HEK293 (cell line): ENCODE measurements around the gene KRT73.

Experiments
- CTCF ChIA-PET: fragments of 350-600 bp; formaldehyde crosslinking; extraction: SDS; loops from one replicate; lab custom pipeline; 2021; ENCODE audit warnings: antibody characterized with exemption; lab: Yijun Ruan, JAX
- POLR2A ChIA-PET: fragments of 300-600 bp; formaldehyde crosslinking; extraction: SDS; loops from one replicate; lab custom pipeline; 2020; ENCODE audit warnings: antibody characterized with exemption, inconsistent platforms; lab: Yijun Ruan, JAX
- H3K27ac ChIP-seq: fragments of 200-500 bp; sonication (Bioruptor generic); 2 replicates; pipeline ENCODE4 v1.5.1; 2014; ENCODE audit warnings: low read depth, low read length, control low read depth, inconsistent platforms; ENCODE audit errors: extremely low read depth
- H3K36me3 ChIP-seq, 2 experiments: fragments of 200-500 bp in 1 of 2; sonication (Bioruptor generic) in 1 of 2; 1 replicate in 1 of 2; 2 replicates in 1 of 2; pipeline ENCODE4 v1.5.1; 2014 to 2017; ENCODE audit warnings: inconsistent platforms in 2 of 2, low read length in 2 of 2; ENCODE audit not compliant: control insufficient read depth in 2 of 2, insufficient read depth in 1 of 2
- H3K4me1 ChIP-seq: fragments of 200-500 bp; sonication (Bioruptor generic); 2 replicates; pipeline ENCODE4 v1.5.1; 2014; ENCODE audit warnings: mild to moderate bottlenecking, low read length, inconsistent platforms; ENCODE audit not compliant: control insufficient read depth, insufficient read depth
- H3K4me3 ChIP-seq: 2 replicates; pipeline ENCODE4 v1.5.1; 2011; ENCODE audit warnings: low read depth, mild to moderate bottlenecking, control low read depth, low read length, moderate library complexity
- H3K9me3 ChIP-seq: fragments of 200-500 bp; sonication (Bioruptor generic); 2 replicates; pipeline ENCODE4 v1.5.1; 2014; ENCODE audit warnings: low read depth, low read length, inconsistent platforms; ENCODE audit not compliant: control insufficient read depth, insufficient read depth
- IKZF3 ChIP-seq: fragments of 450-650 bp; IDR thresholded peaks from 2 replicates; pipeline ENCODE4 v1.5.0; 2018; ENCODE audit warnings: missing biosample characterization, mild to moderate bottlenecking, missing genetic modification characterization, moderate library complexity
- KLF10 ChIP-seq: fragments of 450-650 bp; IDR thresholded peaks from 2 replicates; pipeline ENCODE4 v1.5.1; 2018; ENCODE audit warnings: missing biosample characterization, mild to moderate bottlenecking, missing genetic modification characterization
- KLF7 ChIP-seq: fragments of 450-650 bp; formaldehyde crosslinking; IDR thresholded peaks from 2 replicates; pipeline ENCODE4 v1.5.1; 2016; ENCODE audit warnings: missing biosample characterization, missing genetic modification characterization, borderline replicate concordance
- REPIN1 ChIP-seq: fragments of 450-650 bp; formaldehyde crosslinking; IDR thresholded peaks from 2 replicates; pipeline ENCODE4 v1.5.1; 2017; ENCODE audit warnings: missing biosample characterization, missing genetic modification characterization, low read depth
- TRIM28 ChIP-seq: IDR thresholded peaks from 2 replicates; pipeline ENCODE4 v1.6.1; 2011; ENCODE audit warnings: low read length, control low read depth, borderline replicate concordance
- ZBTB17 ChIP-seq: fragments of 450-650 bp; formaldehyde crosslinking; IDR thresholded peaks from 2 replicates; pipeline ENCODE4 v1.5.1; 2016; ENCODE audit warnings: missing biosample characterization, missing genetic modification characterization
- ZBTB21 ChIP-seq: fragments of 450-650 bp; formaldehyde crosslinking; IDR thresholded peaks from 2 replicates; pipeline ENCODE4 v1.5.1; 2017; ENCODE audit warnings: missing biosample characterization, missing genetic modification characterization
- ZNF146 ChIP-seq: fragments of 450-650 bp; formaldehyde crosslinking; IDR thresholded peaks from 2 replicates; pipeline ENCODE4 v1.5.1; 2016; ENCODE audit warnings: missing biosample characterization, missing genetic modification characterization
- ZNF274 ChIP-seq, 2 experiments: fragments of 200-500 bp in 1 of 2; fragments of 450-650 bp in 1 of 2; sonication (Bioruptor generic) in 1 of 2; formaldehyde crosslinking in 1 of 2; IDR thresholded peaks; 2 replicates each; pipeline versions ENCODE4 v1.5.1 to v1.6.1; 2014 to 2016; ENCODE audit warnings: borderline replicate concordance in 1 of 2, inconsistent platforms in 1 of 2, low read length in 1 of 2, missing biosample characterization in 1 of 2, missing genetic modification characterization in 1 of 2
- ZNF335 ChIP-seq: fragments of 450-650 bp; formaldehyde crosslinking; conservative IDR thresholded peaks from 2 replicates; pipeline ENCODE4 v1.5.1; 2016; ENCODE audit warnings: missing biosample characterization, missing genetic modification characterization
- ZNF362 ChIP-seq: fragments of 450-650 bp; formaldehyde crosslinking; IDR thresholded peaks from 2 replicates; pipeline ENCODE4 v1.5.1; 2016; ENCODE audit warnings: missing biosample characterization, missing genetic modification characterization
- ZNF426 ChIP-seq: fragments of 450-650 bp; formaldehyde crosslinking; IDR thresholded peaks from 2 replicates; pipeline ENCODE4 v1.5.1; 2017; ENCODE audit warnings: missing biosample characterization, missing genetic modification characterization, mild to moderate bottlenecking, inconsistent platforms, moderate library complexity
- ZNF561 ChIP-seq: fragments of 450-650 bp; IDR thresholded peaks from 2 replicates; pipeline ENCODE4 v1.5.1; 2018; ENCODE audit warnings: missing biosample characterization, missing genetic modification characterization, borderline replicate concordance
- ZNF585B ChIP-seq: fragments of 450-650 bp; formaldehyde crosslinking; IDR thresholded peaks from 2 replicates; pipeline ENCODE4 v1.5.1; 2016; ENCODE audit warnings: missing biosample characterization, missing genetic modification characterization
- ZNF621 ChIP-seq: fragments of 450-650 bp; formaldehyde crosslinking; IDR thresholded peaks from 2 replicates; pipeline ENCODE4 v1.5.1; 2017; ENCODE audit warnings: missing biosample characterization, missing genetic modification characterization
- ZNF639 ChIP-seq: fragments of 450-650 bp; formaldehyde crosslinking; IDR thresholded peaks from 2 replicates; pipeline ENCODE4 v1.5.1; 2016; ENCODE audit warnings: missing biosample characterization, missing genetic modification characterization
- ZNF707 ChIP-seq: fragments of 450-650 bp; formaldehyde crosslinking; IDR thresholded peaks from 2 replicates; pipeline ENCODE4 v1.5.1; 2016; ENCODE audit warnings: missing biosample characterization, missing genetic modification characterization
- ZSCAN18 ChIP-seq: fragments of 450-650 bp; formaldehyde crosslinking; IDR thresholded peaks from 2 replicates; pipeline ENCODE4 v1.5.1; 2016; ENCODE audit warnings: missing biosample characterization, missing genetic modification characterization
- ZXDB ChIP-seq: fragments of 450-650 bp; formaldehyde crosslinking; IDR thresholded peaks from 2 replicates; pipeline ENCODE4 v1.5.1; 2016; ENCODE audit warnings: missing biosample characterization, missing genetic modification characterization
- TF ChIP-seq, protein P1 (sequence below): fragments of 450-650 bp; formaldehyde crosslinking; IDR thresholded peaks from 2 replicates; pipeline ENCODE4 v1.5.1; 2016; ENCODE audit warnings: missing biosample characterization, missing genetic modification characterization
- TF ChIP-seq, protein P2 (sequence below): fragments of 450-650 bp; formaldehyde crosslinking; IDR thresholded peaks from 2 replicates; pipeline ENCODE4 v1.5.1; 2016; ENCODE audit warnings: missing biosample characterization, missing genetic modification characterization, borderline replicate concordance
- TF ChIP-seq, protein P3 (sequence below): fragments of 450-650 bp; IDR thresholded peaks from 2 replicates; pipeline ENCODE4 v1.5.1; 2018; ENCODE audit warnings: missing biosample characterization, mild to moderate bottlenecking, missing genetic modification characterization
- TF ChIP-seq, protein P4 (sequence below): fragments of 450-650 bp; formaldehyde crosslinking; IDR thresholded peaks from 2 replicates; pipeline ENCODE4 v1.5.1; 2016; ENCODE audit warnings: missing biosample characterization, missing genetic modification characterization

The KRT73 gene

DNA sequence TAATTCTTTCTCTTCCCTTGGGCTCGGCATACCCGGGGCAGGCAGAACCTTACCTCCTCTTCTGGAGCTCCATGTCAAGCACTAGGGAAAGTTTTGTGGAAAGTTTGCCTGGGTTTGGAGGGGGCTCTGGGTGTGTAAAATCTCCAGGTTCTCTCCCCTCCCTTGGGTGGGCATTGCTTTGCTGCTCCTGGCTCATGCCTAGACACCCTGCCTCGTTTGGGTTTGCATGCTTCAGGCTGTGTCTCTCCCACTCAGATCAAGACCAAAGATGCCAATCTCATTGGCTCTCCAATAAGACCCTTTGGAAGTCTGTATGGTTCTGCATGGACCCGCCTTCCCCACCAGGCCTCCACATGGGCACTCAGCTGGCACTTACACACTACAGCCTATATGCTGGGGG, 39.8 kb upstream of the KRT73 start:
- CTCF ChIA-PET = interaction anchor here (0.6 to 1.6 kb wide), 3 partner anchors 212 to 253 kb away, joined by 3 to 4 read pairs (median 3); no protein-coding TSS in a partner anchor
- no peak overlapping the region for H3K27ac ChIP-seq

DNA sequence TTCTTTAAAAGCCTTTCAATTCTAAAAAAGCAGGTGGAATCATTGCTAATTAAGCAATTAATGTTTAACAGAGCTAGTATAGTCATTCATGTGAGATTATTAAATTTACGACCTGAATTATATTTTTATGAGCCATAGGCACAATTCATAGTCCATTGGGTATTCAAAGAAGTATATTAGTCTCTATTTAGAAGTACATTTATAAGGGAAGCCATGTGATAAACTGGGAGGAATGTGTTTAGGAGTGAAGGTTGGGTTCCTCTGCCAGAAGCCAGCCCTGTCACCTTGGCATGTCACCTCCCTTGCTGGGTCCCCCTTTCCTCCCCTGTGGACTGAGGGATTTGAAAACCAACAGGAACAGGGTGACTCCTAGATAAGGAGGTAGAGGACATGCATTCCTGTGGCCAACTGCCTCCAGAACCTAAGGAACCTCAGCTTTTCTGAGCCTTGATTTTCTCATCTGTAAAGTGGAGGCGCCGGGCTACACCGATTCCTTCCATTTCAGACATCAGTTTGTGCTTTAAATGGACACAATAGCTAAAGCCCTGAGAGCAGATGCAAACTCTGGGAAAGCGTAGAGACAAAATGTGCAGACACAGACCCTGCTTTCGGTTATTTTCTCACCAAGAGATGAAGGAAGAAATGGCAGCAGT, 39.0 kb upstream of the KRT73 start:
- Histone ChIP-seq H3K4me1 (no peaks in the 10 kb centered on the region), H3K4me3 (no peak overlapping the region), H3K36me3 (no peaks in the 10 kb centered on the region), H3K27ac (no peak overlapping the region), H3K9me3 (no peaks in the 10 kb centered on the region)
- TF ChIP-seq ZNF707 (no peak), ZNF621 (tag by site-specific recombination) (no peak), KLF7 (tag by site-specific recombination) (no peak), ZNF335 (tag by site-specific recombination) (no peak), REPIN1 (tag by site-specific recombination) (no peak), ZNF585B (tag by site-specific recombination) (no peak), ZNF146 (tag by site-specific recombination) (no peak)
- TF ChIP-seq, protein P1, sequence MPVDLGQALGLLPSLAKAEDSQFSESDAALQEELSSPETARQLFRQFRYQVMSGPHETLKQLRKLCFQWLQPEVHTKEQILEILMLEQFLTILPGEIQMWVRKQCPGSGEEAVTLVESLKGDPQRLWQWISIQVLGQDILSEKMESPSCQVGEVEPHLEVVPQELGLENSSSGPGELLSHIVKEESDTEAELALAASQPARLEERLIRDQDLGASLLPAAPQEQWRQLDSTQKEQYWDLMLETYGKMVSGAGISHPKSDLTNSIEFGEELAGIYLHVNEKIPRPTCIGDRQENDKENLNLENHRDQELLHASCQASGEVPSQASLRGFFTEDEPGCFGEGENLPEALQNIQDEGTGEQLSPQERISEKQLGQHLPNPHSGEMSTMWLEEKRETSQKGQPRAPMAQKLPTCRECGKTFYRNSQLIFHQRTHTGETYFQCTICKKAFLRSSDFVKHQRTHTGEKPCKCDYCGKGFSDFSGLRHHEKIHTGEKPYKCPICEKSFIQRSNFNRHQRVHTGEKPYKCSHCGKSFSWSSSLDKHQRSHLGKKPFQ (tag by site-specific recombination) = no peak
- TF ChIP-seq, protein P2, sequence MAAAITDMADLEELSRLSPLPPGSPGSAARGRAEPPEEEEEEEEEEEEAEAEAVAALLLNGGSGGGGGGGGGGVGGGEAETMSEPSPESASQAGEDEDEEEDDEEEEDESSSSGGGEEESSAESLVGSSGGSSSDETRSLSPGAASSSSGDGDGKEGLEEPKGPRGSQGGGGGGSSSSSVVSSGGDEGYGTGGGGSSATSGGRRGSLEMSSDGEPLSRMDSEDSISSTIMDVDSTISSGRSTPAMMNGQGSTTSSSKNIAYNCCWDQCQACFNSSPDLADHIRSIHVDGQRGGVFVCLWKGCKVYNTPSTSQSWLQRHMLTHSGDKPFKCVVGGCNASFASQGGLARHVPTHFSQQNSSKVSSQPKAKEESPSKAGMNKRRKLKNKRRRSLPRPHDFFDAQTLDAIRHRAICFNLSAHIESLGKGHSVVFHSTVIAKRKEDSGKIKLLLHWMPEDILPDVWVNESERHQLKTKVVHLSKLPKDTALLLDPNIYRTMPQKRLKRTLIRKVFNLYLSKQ (tag by site-specific recombination) = no peak
- TF ChIP-seq, protein P3, sequence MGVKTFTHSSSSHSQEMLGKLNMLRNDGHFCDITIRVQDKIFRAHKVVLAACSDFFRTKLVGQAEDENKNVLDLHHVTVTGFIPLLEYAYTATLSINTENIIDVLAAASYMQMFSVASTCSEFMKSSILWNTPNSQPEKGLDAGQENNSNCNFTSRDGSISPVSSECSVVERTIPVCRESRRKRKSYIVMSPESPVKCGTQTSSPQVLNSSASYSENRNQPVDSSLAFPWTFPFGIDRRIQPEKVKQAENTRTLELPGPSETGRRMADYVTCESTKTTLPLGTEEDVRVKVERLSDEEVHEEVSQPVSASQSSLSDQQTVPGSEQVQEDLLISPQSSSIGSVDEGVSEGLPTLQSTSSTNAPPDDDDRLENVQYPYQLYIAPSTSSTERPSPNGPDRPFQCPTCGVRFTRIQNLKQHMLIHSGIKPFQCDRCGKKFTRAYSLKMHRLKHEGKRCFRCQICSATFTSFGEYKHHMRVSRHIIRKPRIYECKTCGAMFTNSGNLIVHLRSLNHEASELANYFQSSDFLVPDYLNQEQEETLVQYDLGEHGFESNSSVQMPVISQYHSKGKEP (tag by site-specific recombination) = no peak
- TF ChIP-seq, protein P4, sequence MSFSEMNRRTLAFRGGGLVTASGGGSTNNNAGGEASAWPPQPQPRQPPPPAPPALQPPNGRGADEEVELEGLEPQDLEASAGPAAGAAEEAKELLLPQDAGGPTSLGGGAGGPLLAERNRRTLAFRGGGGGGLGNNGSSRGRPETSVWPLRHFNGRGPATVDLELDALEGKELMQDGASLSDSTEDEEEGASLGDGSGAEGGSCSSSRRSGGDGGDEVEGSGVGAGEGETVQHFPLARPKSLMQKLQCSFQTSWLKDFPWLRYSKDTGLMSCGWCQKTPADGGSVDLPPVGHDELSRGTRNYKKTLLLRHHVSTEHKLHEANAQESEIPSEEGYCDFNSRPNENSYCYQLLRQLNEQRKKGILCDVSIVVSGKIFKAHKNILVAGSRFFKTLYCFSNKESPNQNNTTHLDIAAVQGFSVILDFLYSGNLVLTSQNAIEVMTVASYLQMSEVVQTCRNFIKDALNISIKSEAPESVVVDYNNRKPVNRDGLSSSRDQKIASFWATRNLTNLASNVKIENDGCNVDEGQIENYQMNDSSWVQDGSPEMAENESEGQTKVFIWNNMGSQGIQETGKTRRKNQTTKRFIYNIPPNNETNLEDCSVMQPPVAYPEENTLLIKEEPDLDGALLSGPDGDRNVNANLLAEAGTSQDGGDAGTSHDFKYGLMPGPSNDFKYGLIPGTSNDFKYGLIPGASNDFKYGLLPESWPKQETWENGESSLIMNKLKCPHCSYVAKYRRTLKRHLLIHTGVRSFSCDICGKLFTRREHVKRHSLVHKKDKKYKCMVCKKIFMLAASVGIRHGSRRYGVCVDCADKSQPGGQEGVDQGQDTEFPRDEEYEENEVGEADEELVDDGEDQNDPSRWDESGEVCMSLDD (tag by site-specific recombination) = no peak
- ChIA-PET CTCF (interaction anchor here (1.3 to 1.7 kb wide), 3 partner anchors 10 to 267 kb away, joined by 3 to 7 read pairs (median 3); no protein-coding TSS in a partner anchor), POLR2A (no interaction called here)

More for the DNA sequence above, 39.8 kb upstream of the KRT73 start:
- H3K9me3 ChIP-seq = no peaks in the 10 kb centered on the region
- POLR2A ChIA-PET = no interaction called here
- no peaks in the 10 kb centered on the region for H3K36me3 ChIP-seq
- no peaks in the 10 kb centered on the region for H3K4me1 ChIP-seq
- no peak overlapping the region for H3K4me3 ChIP-seq
- TF ChIP-seq ZNF274 (IDR thresholded peaks at IDR 0.05; ENCODE audit: low read length) (no peak), ZNF274 (tag by site-specific recombination; IDR thresholded peaks at IDR 0.05; ENCODE audit: borderline replicate concordance) (no peak), ZNF561 (tag by site-specific recombination) (no peak), ZNF362 (tag by site-specific recombination) (no peak), ZBTB21 (tag by site-specific recombination) (no peak), ZXDB (no peak), ZSCAN18 (tag by site-specific recombination) (no peak), KLF10 (tag by site-specific recombination) (no peak), IKZF3 (tag by site-specific recombination) (no peak), ZBTB17 (tag by site-specific recombination) (no peak), ZNF639 (tag by site-specific recombination) (no peak), TRIM28 (no peak), ZNF426 (tag by site-specific recombination) (no peak)
- TF ChIP-seq, all 188 proteins: peak for 0
